GM23338 (cell line): ENCODE results near the gene EVL. TPM values are rescaled to one million over a fixed set of nuclear protein-coding genes. Genes with fewer than 3 reads are reported as not detected.

Experiments used
- ATAC-seq: fragments of 200-7000 bp; cut with Tn5 transposase; 3 replicates; pipeline ENCODE4 v1.9.1; 2020
- DNase-seq: peaks from one replicate; pipeline ENCODE4 v3.0.0-alpha.2; 2015; ENCODE audit warnings: low spot score
- H2AFZ ChIP-seq: fragments of 200-600 bp; sonication (generic); 2 replicates; pipeline ENCODE4 v1.8.0; 2016; ENCODE audit warnings: antibody characterized with exemption, mild to moderate bottlenecking, moderate library complexity
- H3F3A ChIP-seq: fragments of 200-600 bp; sonication (generic); replicated peaks from 2 replicates; pipeline ENCODE4 v1.8.0; 2017; ENCODE audit warnings: antibody characterized with exemption, mixed run types, low read depth
- H3K27ac ChIP-seq: fragments of 200-600 bp; sonication (generic); 2 replicates; pipeline ENCODE4 v1.6.1; 2016; ENCODE audit warnings: low read depth
- H3K27me3 ChIP-seq: fragments of 200-600 bp; sonication (generic); 2 replicates; pipeline ENCODE4 v1.8.0; 2016; ENCODE audit warnings: mild to moderate bottlenecking, mixed run types, moderate library complexity; ENCODE audit not compliant: insufficient read depth
- H3K36me3 ChIP-seq: fragments of 200-600 bp; sonication (generic); 2 replicates; pipeline ENCODE4 v1.8.0; 2016; ENCODE audit warnings: mild to moderate bottlenecking; ENCODE audit not compliant: insufficient read depth
- H3K4me1 ChIP-seq: fragments of 200-600 bp; sonication (generic); 2 replicates; pipeline ENCODE4 v1.8.0; 2016; ENCODE audit warnings: mild to moderate bottlenecking, moderate library complexity; ENCODE audit not compliant: insufficient read depth
- H3K4me2 ChIP-seq: fragments of 200-600 bp; sonication (generic); 2 replicates; pipeline ENCODE4 v1.7.1; 2017; ENCODE audit warnings: mixed run types
- H3K4me3 ChIP-seq: fragments of 200-600 bp; sonication (generic); 2 replicates; pipeline ENCODE4 v1.6.1; 2016; ENCODE audit warnings: mixed run types
- H3K79me2 ChIP-seq: fragments of 200-600 bp; sonication (generic); replicated peaks from 2 replicates; pipeline ENCODE4 v1.8.0; 2017; ENCODE audit warnings: mild to moderate bottlenecking; ENCODE audit not compliant: insufficient read depth
- H3K9me2 ChIP-seq: fragments of 200-600 bp; sonication (generic); 2 replicates; pipeline ENCODE4 v1.8.0; 2017; ENCODE audit not compliant: insufficient read depth
- H4K20me1 ChIP-seq: fragments of 200-600 bp; sonication (generic); replicated peaks from 2 replicates; pipeline ENCODE4 v1.8.0; 2017; ENCODE audit warnings: mild to moderate bottlenecking; ENCODE audit not compliant: insufficient read depth
- H3K27ac Mint-ChIP-seq: 2 replicates; pipeline ENCODE4 v1.8.0; 2020; ENCODE audit warnings: inconsistent platforms, mild to moderate bottlenecking, moderate library complexity, mixed read lengths
- H3K27me3 Mint-ChIP-seq: 3 replicates; pipeline ENCODE4 v1.8.0; 2022; ENCODE audit warnings: low read depth, mild to moderate bottlenecking, moderate library complexity, mixed read lengths, inconsistent platforms; ENCODE audit not compliant: insufficient read depth, poor library complexity
- H3K36me3 Mint-ChIP-seq: 3 replicates; pipeline ENCODE4 v1.8.0; 2021; ENCODE audit warnings: low read depth, mild to moderate bottlenecking, inconsistent platforms, moderate library complexity, mixed read lengths
- H3K4me1 Mint-ChIP-seq: 3 replicates; pipeline ENCODE4 v1.8.0; 2020; ENCODE audit warnings: mild to moderate bottlenecking, inconsistent platforms, mixed read lengths
- H3K4me3 Mint-ChIP-seq: 3 replicates; pipeline ENCODE4 v1.8.0; 2021; ENCODE audit warnings: moderate library complexity, mild to moderate bottlenecking, inconsistent platforms, mixed read lengths
- H3K9me3 Mint-ChIP-seq: 3 replicates; pipeline ENCODE4 v1.8.0; 2020; ENCODE audit warnings: moderate library complexity, mild to moderate bottlenecking, inconsistent platforms, mixed read lengths
- CREB1 ChIP-seq: fragments of 250-450 bp; sonication (Bioruptor Pico); IDR thresholded peaks from 2 replicates; pipeline ENCODE4 v1.5.0; 2020; ENCODE audit warnings: low read depth, mild to moderate bottlenecking, moderate library complexity
- CTCF ChIP-seq, 2 experiments: fragments of 200-600 bp in 1 of 2; sonication (generic) in 1 of 2; conservative IDR thresholded peaks; 2 replicates each; pipeline versions ENCODE4 v1.5.1 to v1.6.1; 2016 to 2017; ENCODE audit warnings: antibody characterized with exemption in 2 of 2, low read depth in 2 of 2, mild to moderate bottlenecking in 2 of 2, moderate library complexity in 1 of 2
- ETS1 ChIP-seq: IDR thresholded peaks from 2 replicates; pipeline ENCODE4 v1.6.1; 2016; ENCODE audit warnings: antibody characterized with exemption
- EZH2 ChIP-seq: fragments of 200-600 bp; sonication (generic); IDR thresholded peaks from one replicate; pipeline ENCODE4 v1.8.0; 2017; ENCODE audit warnings: antibody characterized with exemption, mild to moderate bottlenecking, low read depth; ENCODE audit not compliant: unreplicated experiment
- EZH2phosphoT487 ChIP-seq: fragments of 200-600 bp; sonication (generic); IDR thresholded peaks from one replicate; pipeline ENCODE4 v1.8.1; 2018; ENCODE audit warnings: antibody characterized with exemption; ENCODE audit not compliant: unreplicated experiment
- JUNB ChIP-seq: IDR thresholded peaks from one replicate; pipeline ENCODE4 v1.6.1; 2016; ENCODE audit warnings: antibody characterized with exemption; ENCODE audit not compliant: unreplicated experiment
- NANOG ChIP-seq: IDR thresholded peaks from 2 replicates; pipeline ENCODE4 v1.6.1; 2016; ENCODE audit warnings: antibody characterized with exemption, borderline replicate concordance
- POLR2AphosphoS5 ChIP-seq: IDR thresholded peaks from 2 replicates; pipeline ENCODE4 v1.6.1; 2016; ENCODE audit warnings: antibody characterized with exemption, low read depth
- REST ChIP-seq: IDR thresholded peaks from one replicate; pipeline ENCODE4 v1.6.1; 2018; ENCODE audit warnings: antibody characterized with exemption; ENCODE audit not compliant: unreplicated experiment
- STAT1 ChIP-seq: IDR thresholded peaks from one replicate; pipeline ENCODE4 v1.6.1; 2016; ENCODE audit warnings: antibody characterized with exemption; ENCODE audit not compliant: unreplicated experiment
- ZNF114 ChIP-seq: fragments of 250-450 bp; sonication (Bioruptor Pico); IDR thresholded peaks from 2 replicates; pipeline ENCODE4 v1.5.0; 2020; ENCODE audit warnings: mild to moderate bottlenecking, moderate library complexity
- ZNF331 ChIP-seq: fragments of 250-450 bp; sonication (Bioruptor Pico); IDR thresholded peaks from 2 replicates; pipeline ENCODE4 v1.5.0; 2020; ENCODE audit warnings: low read depth, mild to moderate bottlenecking, moderate library complexity
- ZNF462 ChIP-seq: fragments of 250-450 bp; sonication (Bioruptor Pico); IDR thresholded peaks from 2 replicates; pipeline ENCODE4 v1.5.0; 2020; ENCODE audit warnings: mild to moderate bottlenecking, moderate library complexity
- polyA plus RNA-seq: library from polyadenylated mRNA; unstranded; fragments of >200 nt; fragmentation: Nextera tagmentation; extraction: Ambion mirVana; gene quantifications from 2 replicates; pipeline ENCODE4 v1.2.1, GENCODE V29; 2016
- total RNA-seq: library from RNA; depleted of rRNA; stranded (reverse); fragments of >200 nt; shearing (Covaris generic); gene quantifications from 2 replicates; pipeline ENCODE4 v1.2.3, GENCODE V29; 2014

EVL gene
- total and polyA plus RNA-seq, 2 experiments from 2014 or later = 28.2 to 50.5 TPM

- TF ChIP-seq ZNF114 (CRISPR knock-in tag) (no peak), EZH2 (no peak)
Observed at GRCh38 chr14:100096656-100097055, 31.4 kb downstream of the EVL start (continued).

GRCh38 chr14:100098171-100098570 is 32.9 kb downstream of the EVL start:
- H3K79me2 ChIP-seq = no peaks in the 10 kb centered on the region
- Mint-ChIP-seq H3K36me3 (no peaks in the 10 kb centered on the region), H3K27me3 (no peaks in the 10 kb centered on the region), H3K4me1 (peaks cover 7% of the 10 kb centered on the region; the same call in 2 of the 3 replicates), H3K27ac (0 out of 2 replicates have a peak overlapping the region, but pooled peaks have one; percentile 17), H3K9me3 (no peaks in the 10 kb centered on the region), H3K4me3 (no peak overlapping the region)
- H2AFZ ChIP-seq = no peak overlapping the region
- TF ChIP-seq CREB1 (CRISPR knock-in tag) (no peak), POLR2AphosphoS5 (no peak), NANOG (no peak), REST (no peak), JUNB (no peak), ZNF331 (CRISPR knock-in tag) (no peak), ZNF462 (CRISPR knock-in tag) (no peak), ETS1 (no peak), STAT1 (no peak), CTCF (conservative IDR thresholded peaks at IDR 0.05; ENCODE audit: low read depth in 2 of 2) (no peak), EZH2phosphoT487 (no peak), ZNF114 (CRISPR knock-in tag) (no peak)
- H3K4me3 ChIP-seq = no peak overlapping the region
- 0 out of 2 replicates have a peak, but pooled peaks cover 6% of the 10 kb centered on the region for H4K20me1 ChIP-seq
- H3K9me2 ChIP-seq = no peaks in the 10 kb centered on the region
- H3K27me3 ChIP-seq = no peaks in the 10 kb centered on the region
- no peak overlapping the region for H3K27ac ChIP-seq
- no peaks in the 10 kb centered on the region for H3F3A ChIP-seq
- no peaks in the 10 kb centered on the region for H3K4me1 ChIP-seq
- no peaks in the 10 kb centered on the region for H3K36me3 ChIP-seq
- no peak for ATAC-seq
- no peak for DNase-seq
- no peak overlapping the region for H3K4me2 ChIP-seq
